ENCODE data around the gene TLR6. TPM values are rescaled to one million over a fixed set of nuclear protein-coding genes. Genes with fewer than 3 reads are reported as not detected.

Gene TLR6
- total and polyA plus RNA-seq, 2 of the 8 experiments (the other 6 are each of a cell fraction or from before 2014, with no cell fraction given) = 0.02 to 0.09 TPM

DNA sequence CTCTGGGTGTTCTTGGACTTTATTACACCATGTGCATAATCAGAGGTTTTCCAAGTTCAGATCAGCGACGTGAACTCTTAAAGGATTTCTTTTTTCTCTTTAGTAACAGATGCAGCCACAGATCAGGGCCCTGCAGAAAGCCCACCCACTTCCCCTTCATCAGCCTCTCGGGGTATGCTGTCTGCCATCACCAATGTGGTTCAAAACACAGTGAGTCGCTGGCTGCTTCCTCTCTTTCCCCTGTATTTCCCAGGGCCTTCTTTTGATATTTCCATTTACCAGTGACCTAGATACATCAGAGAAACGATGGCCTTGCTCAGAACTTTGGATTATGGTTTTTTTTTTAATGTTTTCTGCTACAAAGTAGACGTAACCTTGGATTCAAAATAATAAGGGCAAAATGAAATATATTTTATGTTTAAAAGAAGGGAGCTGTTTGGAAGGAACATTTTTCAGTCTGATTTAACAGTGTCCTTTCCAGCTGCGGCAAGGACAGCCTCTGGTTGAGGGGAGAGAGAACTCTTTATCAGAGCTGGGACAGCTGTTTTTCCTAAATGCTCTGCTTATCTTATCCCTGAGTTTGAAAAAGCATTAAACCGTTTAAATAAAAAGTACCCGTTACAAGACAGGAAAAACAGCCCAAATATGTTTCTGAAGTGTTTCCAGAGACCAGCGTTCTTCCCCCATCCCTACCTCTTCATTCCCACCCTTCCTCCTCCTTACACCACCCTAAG, 49.2 kb upstream of the TLR6 start:
- TF ChIP-seq JUND (IDR thresholded peaks at IDR 0.05; ENCODE audit: low read length) (no peak), SIX5 (IDR thresholded peaks at IDR 0.05; ENCODE audit: low read depth, low read length) (no peak)
- FAIRE-seq = no peak
- 89% methylated on average over 10 of the region's 10 CpGs; no CpG with 5 or more reads in 1 of the 2 experiments for WGBS, 2 experiments (ENCODE audit: extremely low coverage in 1 of 2, insufficient coverage in 1 of 2, insufficient read length in 1 of 2, insufficient replicate concordance in 2 of 2, low coverage in 1 of 2, low lambda C conversion rate in 2 of 2, missing lambda C conversion rate in 1 of 2)
- no peaks in the 10 kb centered on the region for H4K20me1 ChIP-seq (replicated peaks in 1 of 2; ENCODE audit: control insufficient read depth in 1 of 2, insufficient read depth in 2 of 2, low read length in 2 of 2)
- no peaks in the 10 kb centered on the region for H3K27me3 ChIP-seq (replicated peaks in 1 of 4; ENCODE audit: control insufficient read depth in 3 of 4, extremely low read depth in 1 of 4, insufficient read depth in 3 of 4, low read length in 3 of 4)
- no peak overlapping the region for H4K5ac ChIP-seq (ENCODE audit: insufficient read length, low read depth, low read length)
- no peaks in the 10 kb centered on the region for H3K23me2 ChIP-seq (ENCODE audit: low read depth, low read length)
- no peak overlapping the region for H3K4ac ChIP-seq (replicated peaks; ENCODE audit: insufficient read length, low read depth, low read length)
- H2AFZ ChIP-seq (ENCODE audit: low read length) = no peak overlapping the region
- H2BK12ac ChIP-seq (ENCODE audit: low read depth, low read length) = no peak overlapping the region
- H3K18ac ChIP-seq (ENCODE audit: extremely low read depth, low read length) = no peak overlapping the region
- no peaks in the 10 kb centered on the region for H3K79me1 ChIP-seq (ENCODE audit: low read depth, low read length)
- H3K9ac ChIP-seq (replicated peaks in 1 of 4; ENCODE audit: extremely low read depth in 1 of 4, low read depth in 3 of 4, low read length in 3 of 4) = no peak overlapping the region
- H2AK5ac ChIP-seq (ENCODE audit: low read depth, low read length) = no peak overlapping the region
- H2BK15ac ChIP-seq (ENCODE audit: low read length) = no peak overlapping the region
- no peak overlapping the region for H3K27ac ChIP-seq (ENCODE audit: low read depth, low read length)
- H3K4me1 ChIP-seq (replicated peaks in 1 of 4; ENCODE audit: control insufficient read depth in 3 of 4, insufficient read depth in 4 of 4, low read length in 3 of 4) = no peaks in the 10 kb centered on the region
- H3K4me2 ChIP-seq (ENCODE audit: insufficient read depth in 1 of 2, low read depth in 2 of 2, low read length in 2 of 2) = no peak overlapping the region
- no peak overlapping the region for H2BK20ac ChIP-seq (ENCODE audit: low read length)
- H3K79me2 ChIP-seq (ENCODE audit: control insufficient read depth in 1 of 2, insufficient read depth in 2 of 2, low read length in 2 of 2) = no peaks in the 10 kb centered on the region
- no peak for DNase-seq (ENCODE audit: low read depth in 1 of 2, low spot score in 2 of 2)
- no peak overlapping the region for H4K91ac ChIP-seq (replicated peaks; ENCODE audit: insufficient read length, low read length)
- H2BK5ac ChIP-seq (ENCODE audit: low read depth, low read length) = no peak overlapping the region
- no peaks in the 10 kb centered on the region for H3K9me3 ChIP-seq (ENCODE audit: insufficient read depth in 2 of 2, low read depth in 1 of 2, low read length in 1 of 2)
- H3K56ac ChIP-seq (replicated peaks; ENCODE audit: insufficient read length, low read depth, low read length) = no peak overlapping the region
- CTCF ChIA-PET (ENCODE audit: partially characterized antibody) = interaction anchor here (0.6 to 1.2 kb wide), 8 partner anchors 11 to 1813 kb away, joined by 3 to 7 read pairs (median 3); no protein-coding TSS in a partner anchor
- no peak overlapping the region for H4K8ac ChIP-seq (ENCODE audit: extremely low read depth, insufficient read depth, low read length)
- H3K14ac ChIP-seq (ENCODE audit: insufficient read length) = no peak overlapping the region
- H3K23ac ChIP-seq (ENCODE audit: insufficient read length) = no peak overlapping the region
- H2BK120ac ChIP-seq (replicated peaks; ENCODE audit: low read depth, low read length) = no peak overlapping the region
- POLR2A ChIA-PET (ENCODE audit: partially characterized antibody) = no interaction called here
- H3K36me3 ChIP-seq (ENCODE audit: control insufficient read depth in 2 of 4, insufficient read depth in 4 of 4, low read length in 3 of 4) = no peaks in the 10 kb centered on the region
- H3K4me3 ChIP-seq (ENCODE audit: extremely low read depth in 1 of 4, insufficient read depth in 2 of 4, low read depth in 3 of 4, low read length in 4 of 4) = no peak overlapping the region
